Choroid plexus epithelial cell (primary cell): ENCODE data around the gene MYO5C.

Source experiments
- DNase-seq: peaks from one replicate; pipeline ENCODE4 v3.0.0-alpha.2; 2010; ENCODE audit warnings: low read depth
- H3K4me3 ChIP-seq: 2 replicates; pipeline ENCODE4 v1.5.1; 2011; ENCODE audit warnings: low read depth, mild to moderate bottlenecking, control low read depth, low read length, moderate library complexity
- CTCF ChIP-seq: conservative IDR thresholded peaks from 2 replicates; pipeline ENCODE4 v1.5.1; 2011; ENCODE audit warnings: low read depth, mild to moderate bottlenecking, control low read depth, inconsistent platforms, low read length, moderate library complexity

The MYO5C gene

GRCh38 chr15:52220251-52220650, 75.4 kb downstream of the MYO5C start:
- H3K4me3 ChIP-seq = no peak overlapping the region
- TF ChIP-seq CTCF = no peak
- no peak for DNase-seq

DNA sequence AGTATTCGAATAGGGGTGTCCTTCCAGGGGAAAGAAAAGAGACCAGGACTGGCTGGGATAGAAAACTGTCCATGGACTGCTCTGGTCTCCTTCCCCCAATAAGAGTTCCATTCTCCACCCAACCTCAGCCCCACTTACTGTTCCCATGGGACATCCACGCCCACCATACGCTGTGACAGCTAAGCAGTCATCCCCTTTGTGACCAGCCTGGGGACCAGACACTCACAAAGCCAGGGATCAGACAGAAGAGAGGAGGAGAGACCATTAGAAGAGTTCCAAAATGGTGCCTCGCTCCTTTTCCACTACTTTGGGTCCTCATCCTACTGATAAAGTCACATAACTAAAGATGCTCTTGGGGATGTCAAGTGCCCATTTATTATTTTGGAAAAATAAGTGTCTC, 76.8 kb downstream of the MYO5C start:
- DNase-seq = no peak

DNA sequence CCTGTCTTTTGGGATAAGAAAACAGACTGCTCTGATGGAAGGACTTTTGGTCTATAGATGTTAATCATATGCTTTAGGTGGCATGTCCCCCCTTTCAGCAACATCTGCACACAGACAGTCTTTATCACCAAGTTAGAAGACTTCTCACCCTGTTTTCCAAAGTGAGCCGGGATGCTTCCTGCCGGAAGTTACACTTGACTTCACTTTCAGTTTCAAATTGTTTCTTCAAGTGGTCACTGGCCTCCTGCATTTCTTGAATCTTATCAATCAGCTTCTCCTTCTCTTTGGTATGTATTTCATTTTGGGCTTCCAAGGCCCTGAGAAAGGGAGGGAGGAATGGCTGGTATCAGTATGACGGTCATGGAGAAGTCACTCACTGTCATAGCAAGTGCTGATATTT, 77.2 kb downstream of the MYO5C start:
- no peak overlapping the region for H3K4me3 ChIP-seq
- DNase-seq = no peak
- TF ChIP-seq CTCF = no peak

More for the DNA sequence above, 76.8 kb downstream of the MYO5C start:
- no peak overlapping the region for H3K4me3 ChIP-seq
- no peak for TF ChIP-seq CTCF

DNA sequence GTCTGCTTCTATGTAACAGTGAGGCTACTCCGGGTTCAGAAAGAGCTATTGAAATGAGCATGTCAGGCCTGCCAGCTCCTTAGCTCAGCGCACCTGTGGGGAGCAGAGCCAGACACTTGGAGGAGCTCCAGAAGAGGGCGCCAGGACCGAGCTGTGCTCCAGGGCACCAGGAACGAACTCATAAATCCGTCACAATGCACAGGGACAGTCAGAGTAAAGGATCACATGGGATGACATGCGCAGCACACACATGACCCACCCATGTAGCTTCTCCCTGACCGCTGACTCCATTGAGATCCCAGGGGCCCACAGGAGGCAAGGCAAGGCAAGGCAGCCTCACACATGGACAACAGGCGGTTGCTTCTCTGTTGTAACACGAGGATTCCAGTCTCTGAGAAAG, 78.4 kb downstream of the MYO5C start:
- DNase-seq = no peak
- no peak for TF ChIP-seq CTCF

GRCh38 chr15:52214553-52214952, 81.1 kb downstream of the MYO5C start:
- no peak for DNase-seq
- H3K4me3 ChIP-seq = no peak overlapping the region
- no peak for TF ChIP-seq CTCF

More for the DNA sequence above, 78.4 kb downstream of the MYO5C start:
- no peak overlapping the region for H3K4me3 ChIP-seq

GRCh38 chr15:52213206-52213605, 82.4 kb downstream of the MYO5C start:
- H3K4me3 ChIP-seq = no peak overlapping the region
- no peak for TF ChIP-seq CTCF
- no peak for DNase-seq

GRCh38 chr15:52208306-52208946, 87.2 kb downstream of the MYO5C start:
- TF ChIP-seq CTCF = peak; percentile 93

More at GRCh38 chr15:52208306-52208946, 87.2 kb downstream of the MYO5C start:
- no peak overlapping the region for H3K4me3 ChIP-seq
- peak; percentile 85 for DNase-seq
